ENCODE results near the gene TTC7B.
A peak's percentile ranks its signal among the peaks of the same experiment; 100 is the strongest.

TTC7B gene

GRCh38 chr14:90523544-90523943 lies 292.7 kb downstream of the TTC7B start:
- no peak overlapping the region for H2BK120ac ChIP-seq (ENCODE audit: low read depth, low read length)
- WGBS, 2 donors (ENCODE audit: extremely low coverage in 2 of 2, insufficient read length in 2 of 2, insufficient replicate concordance in 1 of 2) = no CpG with 5 or more reads among the region's 8 CpGs
- H3K27me3 ChIP-seq (ENCODE audit: control insufficient read depth in 3 of 3, insufficient read depth in 3 of 3, low read depth in 1 of 3, low read length in 3 of 3) = no peaks in the 10 kb centered on the region
- no peak overlapping the region for H2BK15ac ChIP-seq (ENCODE audit: low read length)
- H3K4me1 ChIP-seq (ENCODE audit: control insufficient read depth in 2 of 2, insufficient read depth in 1 of 2, low read depth in 1 of 2, low read length in 2 of 2) = peaks cover 6 to 12% of the 10 kb centered on the region in 2 donors
- H2BK12ac ChIP-seq (ENCODE audit: low read length) = no peak overlapping the region
- H3K79me1 ChIP-seq (ENCODE audit: low read depth, low read length) = no peaks in the 10 kb centered on the region
- DNase-seq (ENCODE audit: low spot score) = no peak
- H3K27ac ChIP-seq (replicated peaks; ENCODE audit: low read length) = no peak overlapping the region
- no peak overlapping the region for H2BK5ac ChIP-seq (ENCODE audit: low read length)
- H4K8ac ChIP-seq (ENCODE audit: low read depth, low read length) = no peak overlapping the region
- no peak overlapping the region for H3K18ac ChIP-seq (ENCODE audit: low read length)
- H2AK5ac ChIP-seq (ENCODE audit: low read depth, low read length) = no peak overlapping the region
- no peak overlapping the region for H3K4me3 ChIP-seq (ENCODE audit: low read length in 2 of 2)
- no peak overlapping the region for H3K14ac ChIP-seq (ENCODE audit: low read length)
- H3K23ac ChIP-seq (ENCODE audit: low read depth, low read length, poor library complexity) = no peak overlapping the region
- no peak overlapping the region for H4K91ac ChIP-seq (ENCODE audit: low read depth, low read length, poor library complexity)
- H3K4ac ChIP-seq (ENCODE audit: low read length) = no peak overlapping the region
- peaks cover 6% of the 10 kb centered on the region in 2 donors for H3K9me3 ChIP-seq (replicated peaks in 1 of 2; ENCODE audit: control insufficient read depth in 2 of 2, insufficient read depth in 1 of 2, low read depth in 1 of 2, low read length in 2 of 2)
- H3K36me3 ChIP-seq (replicated peaks in 1 of 2; ENCODE audit: control insufficient read depth in 2 of 2, insufficient read depth in 2 of 2, low read length in 2 of 2) = no peaks in the 10 kb centered on the region
- H2AFZ ChIP-seq (ENCODE audit: low read length) = no peak overlapping the region
- no peak overlapping the region for H3K4me2 ChIP-seq (ENCODE audit: insufficient read depth, low read length, poor library complexity, severe bottlenecking)
- H3K9ac ChIP-seq (ENCODE audit: low read depth, low read length, poor library complexity) = no peak overlapping the region

GRCh38 chr14:90522571-90523191 lies 293.5 kb downstream of the TTC7B start:
- H3K18ac ChIP-seq (ENCODE audit: low read length) = peak overlapping the region; percentile 13
- no peak overlapping the region for H2BK12ac ChIP-seq (ENCODE audit: low read length)
- H3K27me3 ChIP-seq (ENCODE audit: control insufficient read depth in 3 of 3, insufficient read depth in 3 of 3, low read depth in 1 of 3, low read length in 3 of 3) = no peaks in the 10 kb centered on the region
- no peak overlapping the region for H4K91ac ChIP-seq (ENCODE audit: low read depth, low read length, poor library complexity)
- H3K4me2 ChIP-seq (ENCODE audit: insufficient read depth, low read length, poor library complexity, severe bottlenecking) = no peak overlapping the region
- no peak overlapping the region for H3K4me3 ChIP-seq (ENCODE audit: low read length in 2 of 2)
- no peak overlapping the region for H2BK120ac ChIP-seq (ENCODE audit: low read depth, low read length)
- H3K4ac ChIP-seq (ENCODE audit: low read length) = no peak overlapping the region
- no peak overlapping the region for H4K8ac ChIP-seq (ENCODE audit: low read depth, low read length)
- H3K79me1 ChIP-seq (ENCODE audit: low read depth, low read length) = no peaks in the 10 kb centered on the region
- H3K14ac ChIP-seq (ENCODE audit: low read length) = no peak overlapping the region
- no peak overlapping the region for H2BK15ac ChIP-seq (ENCODE audit: low read length)
- no peak overlapping the region for H3K9ac ChIP-seq (ENCODE audit: low read depth, low read length, poor library complexity)
- H2AK5ac ChIP-seq (ENCODE audit: low read depth, low read length) = peak overlapping the region; percentile 54
- H2BK5ac ChIP-seq (ENCODE audit: low read length) = peak overlapping the region; percentile 56
- H3K23ac ChIP-seq (ENCODE audit: low read depth, low read length, poor library complexity) = no peak overlapping the region
- peaks cover 6% of the 10 kb centered on the region in 2 donors for H3K9me3 ChIP-seq (replicated peaks in 1 of 2; ENCODE audit: control insufficient read depth in 2 of 2, insufficient read depth in 1 of 2, low read depth in 1 of 2, low read length in 2 of 2)
- no peak for DNase-seq (ENCODE audit: low spot score)
- no peak overlapping the region for H3K27ac ChIP-seq (replicated peaks; ENCODE audit: low read length)
- WGBS, 2 donors (ENCODE audit: extremely low coverage in 2 of 2, insufficient read length in 2 of 2, insufficient replicate concordance in 1 of 2) = no CpG with 5 or more reads among the region's 21 CpGs
- no peaks in the 10 kb centered on the region for H3K36me3 ChIP-seq (replicated peaks in 1 of 2; ENCODE audit: control insufficient read depth in 2 of 2, insufficient read depth in 2 of 2, low read length in 2 of 2)
- H2AFZ ChIP-seq (ENCODE audit: low read length) = peak overlapping the region; percentile 62
- peaks cover 13 to 18% of the 10 kb centered on the region in 2 donors for H3K4me1 ChIP-seq (ENCODE audit: control insufficient read depth in 2 of 2, insufficient read depth in 1 of 2, low read depth in 1 of 2, low read length in 2 of 2)

- Histone ChIP-seq H2BK12ac (ENCODE audit: low read length) (no peak overlapping the region), H2AK5ac (ENCODE audit: low read depth, low read length) (peak overlapping the region; percentile 41), H3K18ac (ENCODE audit: low read length) (peak overlapping the region; percentile 13), H2BK5ac (ENCODE audit: low read length) (peak overlapping the region; percentile 56), H3K27ac (replicated peaks; ENCODE audit: low read length) (no peak overlapping the region), H4K8ac (ENCODE audit: low read depth, low read length) (no peak overlapping the region), H4K91ac (ENCODE audit: low read depth, low read length, poor library complexity) (no peak overlapping the region), H3K9ac (ENCODE audit: low read depth, low read length, poor library complexity) (no peak overlapping the region), H3K4me3 (ENCODE audit: low read length in 2 of 2) (no peak overlapping the region), H3K4ac (ENCODE audit: low read length) (no peak overlapping the region), H2BK120ac (ENCODE audit: low read depth, low read length) (no peak overlapping the region), H2BK15ac (ENCODE audit: low read length) (no peak overlapping the region), H3K27me3 (ENCODE audit: control insufficient read depth in 3 of 3, insufficient read depth in 3 of 3, low read depth in 1 of 3, low read length in 3 of 3) (no peaks in the 10 kb centered on the region), H3K36me3 (replicated peaks in 1 of 2; ENCODE audit: control insufficient read depth in 2 of 2, insufficient read depth in 2 of 2, low read length in 2 of 2) (no peaks in the 10 kb centered on the region), H3K23ac (ENCODE audit: low read depth, low read length, poor library complexity) (no peak overlapping the region), H3K4me2 (ENCODE audit: insufficient read depth, low read length, poor library complexity, severe bottlenecking) (no peak overlapping the region), H3K79me1 (ENCODE audit: low read depth, low read length) (no peaks in the 10 kb centered on the region), H3K9me3 (replicated peaks in 1 of 2; ENCODE audit: control insufficient read depth in 2 of 2, insufficient read depth in 1 of 2, low read depth in 1 of 2, low read length in 2 of 2) (peaks cover 6% of the 10 kb centered on the region in 2 donors), H2AFZ (ENCODE audit: low read length) (peak overlapping the region; percentile 62), H3K14ac (ENCODE audit: low read length) (no peak overlapping the region), H3K4me1 (ENCODE audit: control insufficient read depth in 2 of 2, insufficient read depth in 1 of 2, low read depth in 1 of 2, low read length in 2 of 2) (peaks cover 18% of the 10 kb centered on the region in 2 donors)
- WGBS, 2 donors (ENCODE audit: extremely low coverage in 2 of 2, insufficient read length in 2 of 2, insufficient replicate concordance in 1 of 2) = no CpG with 5 or more reads among the region's 18 CpGs
- no peak for DNase-seq (ENCODE audit: low spot score)
Measured at GRCh38 chr14:90521930-90522483, 294.2 kb downstream of the TTC7B start.

GRCh38 chr14:90521084-90521929 lies 294.9 kb downstream of the TTC7B start:
- H3K4me2 ChIP-seq (ENCODE audit: insufficient read depth, low read length, poor library complexity, severe bottlenecking) = no peak overlapping the region
- H3K4ac ChIP-seq (ENCODE audit: low read length) = no peak overlapping the region
- no peak overlapping the region for H2BK12ac ChIP-seq (ENCODE audit: low read length)
- WGBS, 2 donors (ENCODE audit: extremely low coverage in 2 of 2, insufficient read length in 2 of 2, insufficient replicate concordance in 1 of 2) = no CpG with 5 or more reads among the region's 16 CpGs
- H3K4me3 ChIP-seq (ENCODE audit: low read length in 2 of 2) = no peak overlapping the region
- H2AFZ ChIP-seq (ENCODE audit: low read length) = no peak overlapping the region
- peak overlapping the region; percentile 44 for H2BK5ac ChIP-seq (ENCODE audit: low read length)
- no peaks in the 10 kb centered on the region for H3K79me1 ChIP-seq (ENCODE audit: low read depth, low read length)
- peaks cover 6% of the 10 kb centered on the region in 2 donors for H3K9me3 ChIP-seq (replicated peaks in 1 of 2; ENCODE audit: control insufficient read depth in 2 of 2, insufficient read depth in 1 of 2, low read depth in 1 of 2, low read length in 2 of 2)
- H3K27me3 ChIP-seq (ENCODE audit: control insufficient read depth in 3 of 3, insufficient read depth in 3 of 3, low read depth in 1 of 3, low read length in 3 of 3) = no peaks in the 10 kb centered on the region
- H3K9ac ChIP-seq (ENCODE audit: low read depth, low read length, poor library complexity) = no peak overlapping the region
- H4K91ac ChIP-seq (ENCODE audit: low read depth, low read length, poor library complexity) = peak overlapping the region; percentile 9
- H2AK5ac ChIP-seq (ENCODE audit: low read depth, low read length) = peak overlapping the region; percentile 77
- no peaks in the 10 kb centered on the region for H3K36me3 ChIP-seq (replicated peaks in 1 of 2; ENCODE audit: control insufficient read depth in 2 of 2, insufficient read depth in 2 of 2, low read length in 2 of 2)
- no peak for DNase-seq (ENCODE audit: low spot score)
- H3K27ac ChIP-seq (replicated peaks; ENCODE audit: low read length) = no peak overlapping the region
- H2BK120ac ChIP-seq (ENCODE audit: low read depth, low read length) = no peak overlapping the region
- H3K23ac ChIP-seq (ENCODE audit: low read depth, low read length, poor library complexity) = no peak overlapping the region
- H2BK15ac ChIP-seq (ENCODE audit: low read length) = peak overlapping the region; percentile 0
- H3K14ac ChIP-seq (ENCODE audit: low read length) = no peak overlapping the region
- H3K4me1 ChIP-seq (ENCODE audit: control insufficient read depth in 2 of 2, insufficient read depth in 1 of 2, low read depth in 1 of 2, low read length in 2 of 2) = peaks cover 18 to 22% of the 10 kb centered on the region in 2 donors
- no peak overlapping the region for H4K8ac ChIP-seq (ENCODE audit: low read depth, low read length)
- peak overlapping the region; percentile 55 for H3K18ac ChIP-seq (ENCODE audit: low read length)
